Mesenchymal stem cell (in vitro differentiated cells and primary cell): ENCODE data around the gene BAX.
A peak's percentile ranks its signal among the peaks of the same experiment; 100 is the strongest.

ENCODE experiments used
- DNase-seq: peaks from one replicate; pipeline ENCODE4 v3.0.0-alpha.2; 2013
- H2AFZ ChIP-seq: one replicate; pipeline ENCODE4 v1.6.1; 2013; ENCODE audit warnings: low read depth, mild to moderate bottlenecking, control low read depth, inconsistent platforms, low read length, moderate library complexity
- H2AK5ac ChIP-seq: 2 replicates; pipeline ENCODE4 v1.6.1; 2013; ENCODE audit warnings: low read length, moderate library complexity, mild to moderate bottlenecking, inconsistent platforms; ENCODE audit not compliant: severe bottlenecking
- H2BK120ac ChIP-seq: one replicate; pipeline ENCODE4 v1.6.1; 2013; ENCODE audit warnings: low read depth, mild to moderate bottlenecking, inconsistent platforms, low read length, moderate library complexity
- H2BK12ac ChIP-seq, 2 experiments: one replicate each; pipeline ENCODE4 v1.6.1; 2013; ENCODE audit warnings: inconsistent platforms in 2 of 2, low read length in 2 of 2, mild to moderate bottlenecking in 2 of 2, moderate library complexity in 2 of 2, control low read depth in 1 of 2
- H2BK15ac ChIP-seq: one replicate; pipeline ENCODE4 v1.6.1; 2013; ENCODE audit warnings: mild to moderate bottlenecking, low read depth, inconsistent platforms; ENCODE audit not compliant: poor library complexity, severe bottlenecking
- H2BK5ac ChIP-seq: 2 replicates; pipeline ENCODE4 v1.6.1; 2013; ENCODE audit warnings: low read depth, mild to moderate bottlenecking, low read length, control low read depth, inconsistent platforms; ENCODE audit not compliant: poor library complexity, severe bottlenecking
- H3K14ac ChIP-seq, 2 experiments: one replicate each; pipeline ENCODE4 v1.6.1; 2013; ENCODE audit warnings: inconsistent platforms in 2 of 2, low read length in 2 of 2, control low read depth in 1 of 2, mild to moderate bottlenecking in 1 of 2, moderate library complexity in 1 of 2
- H3K18ac ChIP-seq, 2 experiments: one replicate each; pipeline ENCODE4 v1.6.1; 2013; ENCODE audit warnings: inconsistent platforms in 2 of 2, low read length in 2 of 2, control low read depth in 1 of 2, low read depth in 1 of 2, mild to moderate bottlenecking in 1 of 2
- H3K23ac ChIP-seq, 2 experiments: one replicate each; pipeline ENCODE4 v1.6.1; 2013; ENCODE audit warnings: inconsistent platforms in 2 of 2, low read length in 2 of 2, mild to moderate bottlenecking in 2 of 2, moderate library complexity in 2 of 2, control low read depth in 1 of 2
- H3K27ac ChIP-seq: 2 replicates; pipeline ENCODE4 v1.5.1; 2013; ENCODE audit warnings: mild to moderate bottlenecking, moderate library complexity, low read length, control low read depth, inconsistent platforms; ENCODE audit not compliant: poor library complexity, severe bottlenecking
- H3K27me3 ChIP-seq, 2 experiments: 2 replicates each; pipeline versions ENCODE4 v1.6.1 to v1.7.0; 2013; ENCODE audit warnings: low read length in 2 of 2, mild to moderate bottlenecking in 2 of 2, moderate library complexity in 2 of 2, control low read depth in 1 of 2, inconsistent platforms in 1 of 2; ENCODE audit not compliant: control insufficient read depth in 1 of 2, insufficient read depth in 1 of 2
- H3K36me3 ChIP-seq, 2 experiments: 2 replicates each; pipeline versions ENCODE4 v1.6.1 to v1.7.0; 2013; ENCODE audit warnings: low read length in 2 of 2, control low read depth in 1 of 2, inconsistent platforms in 1 of 2, low read depth in 1 of 2, mild to moderate bottlenecking in 1 of 2; ENCODE audit not compliant: insufficient read depth in 2 of 2, control insufficient read depth in 1 of 2
- H3K4ac ChIP-seq, 2 experiments: one replicate each; pipeline ENCODE4 v1.6.1; 2013; ENCODE audit warnings: inconsistent platforms in 2 of 2, low read length in 2 of 2, mild to moderate bottlenecking in 2 of 2, moderate library complexity in 2 of 2, control low read depth in 1 of 2, low read depth in 1 of 2
- H3K4me1 ChIP-seq: 2 replicates; pipeline ENCODE4 v1.6.1; 2013; ENCODE audit warnings: low read depth, low read length, control low read depth; ENCODE audit not compliant: control insufficient read depth, insufficient read depth
- H3K4me2 ChIP-seq: 2 replicates; pipeline ENCODE4 v1.6.1; 2013; ENCODE audit warnings: low read length, mild to moderate bottlenecking, inconsistent platforms; ENCODE audit not compliant: poor library complexity, severe bottlenecking
- H3K4me3 ChIP-seq, 2 experiments: 2 replicates each; pipeline versions ENCODE4 v1.5.1 to v1.7.0; 2013; ENCODE audit warnings: low read length in 2 of 2, mild to moderate bottlenecking in 2 of 2, control low read depth in 1 of 2, low read depth in 1 of 2; ENCODE audit not compliant: insufficient read depth in 1 of 2
- H3K79me1 ChIP-seq: replicated peaks from 2 replicates; pipeline ENCODE4 v1.6.1; 2013; ENCODE audit warnings: mild to moderate bottlenecking, control low read depth, low read length, inconsistent platforms; ENCODE audit not compliant: poor library complexity, severe bottlenecking
- H3K9ac ChIP-seq: 2 replicates; pipeline ENCODE4 v1.7.0; 2013; ENCODE audit warnings: mild to moderate bottlenecking, low read length, moderate library complexity
- H3K9me3 ChIP-seq: 2 replicates; pipeline ENCODE4 v1.7.0; 2013; ENCODE audit warnings: mild to moderate bottlenecking, low read length; ENCODE audit not compliant: control insufficient read depth
- H4K8ac ChIP-seq: one replicate; pipeline ENCODE4 v1.6.1; 2013; ENCODE audit warnings: inconsistent platforms, mild to moderate bottlenecking, low read length, moderate library complexity
- H4K91ac ChIP-seq: one replicate; pipeline ENCODE4 v1.6.1; 2013; ENCODE audit warnings: mild to moderate bottlenecking, low read length, inconsistent platforms
- WGBS: methylation state at CpG from one replicate; pipeline ENCODE4 v1.1.7; 2013; ENCODE audit warnings: mixed read lengths; 5-methylcytosine and 5-hydroxymethylcytosine counted together

BAX gene

DNA sequence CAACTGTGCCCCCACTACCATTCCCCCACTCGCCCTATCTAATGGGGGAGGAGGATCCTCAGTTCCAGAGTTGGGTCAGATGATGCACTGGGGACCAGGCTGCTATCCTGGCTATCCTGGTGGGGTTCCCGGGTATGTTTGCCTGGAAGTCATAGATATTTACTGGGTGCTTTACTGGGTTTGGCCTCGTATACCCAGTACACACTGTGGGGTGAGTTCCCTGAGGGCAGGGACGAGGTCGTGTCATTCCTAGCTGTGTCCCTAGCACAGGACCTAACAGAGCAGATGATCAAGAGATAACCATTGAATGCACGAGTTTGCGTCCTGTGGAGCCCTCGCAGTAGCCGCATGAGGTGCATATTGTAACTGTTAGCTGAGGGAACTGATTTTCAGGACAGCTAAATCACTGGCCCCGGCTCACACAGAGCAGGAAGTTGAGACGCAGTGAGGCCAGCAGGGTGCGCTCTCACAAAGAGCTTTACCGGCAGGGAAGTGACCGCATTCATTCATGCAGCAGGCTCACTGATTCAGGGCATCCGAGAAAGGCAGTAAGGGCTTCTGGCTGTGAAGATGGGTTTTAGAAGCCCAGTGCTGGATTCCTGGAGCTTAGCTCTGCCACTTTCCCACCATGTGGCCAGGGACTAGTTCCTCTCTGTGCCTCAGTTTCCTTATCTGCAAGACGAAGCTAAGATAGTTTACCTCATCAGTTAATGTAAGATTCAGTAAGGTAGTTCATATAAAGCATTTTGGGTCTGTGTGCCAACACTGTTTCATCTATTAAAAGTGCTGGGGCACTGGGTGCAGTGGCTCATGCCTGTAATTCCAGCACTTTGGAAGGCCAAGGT lies 45.0 kb downstream of the BAX start:
- Histone ChIP-seq H4K91ac (no peak overlapping the region), H3K18ac (peak overlapping the region in 1 of 2 experiments; percentile 46), H3K9ac (peak overlapping the region; percentile 26), H3K9me3 (no peaks in the 10 kb centered on the region), H2AFZ (no peak overlapping the region), H2BK120ac (no peak overlapping the region), H3K4ac (no peak overlapping the region), H3K23ac (no peak overlapping the region), H3K4me2 (no peak overlapping the region), H2BK12ac (peak overlapping the region in 1 of 2 experiments; percentile 45), H3K4me3 (no peak overlapping the region), H2AK5ac (no peak overlapping the region), H3K27me3 (no peaks in the 10 kb centered on the region), H3K27ac (no peak overlapping the region), H2BK5ac (no peak overlapping the region), H3K36me3 (peaks cover 21 to 23% of the 10 kb centered on the region in 2 experiments), H4K8ac (peak overlapping the region; percentile 58), H3K4me1 (peaks cover 11% of the 10 kb centered on the region), H3K14ac (no peak overlapping the region), H2BK15ac (no peak overlapping the region), H3K79me1 (peaks cover 23% of the 10 kb centered on the region)
- 58% methylated on average over 16 of the region's 16 CpGs for WGBS
- peak; percentile 76 for DNase-seq

DNA sequence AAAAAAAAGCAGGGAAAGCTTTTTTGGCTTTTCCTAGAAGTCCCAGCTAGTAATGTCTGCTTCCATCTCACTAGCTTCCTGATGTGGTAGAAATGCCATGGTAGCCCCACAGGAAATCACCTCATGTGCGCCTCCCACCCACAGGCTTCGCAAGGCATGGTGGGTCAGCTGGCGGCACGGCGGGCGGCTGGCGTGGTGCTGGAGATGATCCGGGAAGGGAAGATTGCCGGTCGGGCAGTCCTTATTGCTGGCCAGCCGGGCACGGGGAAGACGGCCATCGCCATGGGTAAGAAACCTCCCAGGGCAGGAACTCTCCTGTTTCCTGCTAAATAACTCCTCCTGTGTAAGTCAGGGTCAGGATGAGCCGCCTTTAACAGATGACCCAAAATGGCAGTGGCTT lies 49.5 kb downstream of the BAX start:
- Histone ChIP-seq H3K27ac (no peak overlapping the region), H3K9me3 (no peaks in the 10 kb centered on the region), H2AFZ (no peak overlapping the region), H2BK15ac (no peak overlapping the region), H3K79me1 (peaks cover 22% of the 10 kb centered on the region), H3K4me1 (no peaks in the 10 kb centered on the region), H2AK5ac (no peak overlapping the region), H3K4me3 (no peak overlapping the region), H3K9ac (no peak overlapping the region), H4K91ac (no peak overlapping the region), H3K4ac (no peak overlapping the region), H2BK5ac (no peak overlapping the region), H3K14ac (no peak overlapping the region), H3K23ac (no peak overlapping the region), H2BK120ac (no peak overlapping the region), H3K18ac (no peak overlapping the region), H3K4me2 (no peak overlapping the region), H4K8ac (no peak overlapping the region), H3K27me3 (no peaks in the 10 kb centered on the region), H3K36me3 (peaks cover 43 to 52% of the 10 kb centered on the region in 2 experiments), H2BK12ac (no peak overlapping the region)
- no peak for DNase-seq
- 99% methylated on average over 15 of the region's 15 CpGs for WGBS

DNA sequence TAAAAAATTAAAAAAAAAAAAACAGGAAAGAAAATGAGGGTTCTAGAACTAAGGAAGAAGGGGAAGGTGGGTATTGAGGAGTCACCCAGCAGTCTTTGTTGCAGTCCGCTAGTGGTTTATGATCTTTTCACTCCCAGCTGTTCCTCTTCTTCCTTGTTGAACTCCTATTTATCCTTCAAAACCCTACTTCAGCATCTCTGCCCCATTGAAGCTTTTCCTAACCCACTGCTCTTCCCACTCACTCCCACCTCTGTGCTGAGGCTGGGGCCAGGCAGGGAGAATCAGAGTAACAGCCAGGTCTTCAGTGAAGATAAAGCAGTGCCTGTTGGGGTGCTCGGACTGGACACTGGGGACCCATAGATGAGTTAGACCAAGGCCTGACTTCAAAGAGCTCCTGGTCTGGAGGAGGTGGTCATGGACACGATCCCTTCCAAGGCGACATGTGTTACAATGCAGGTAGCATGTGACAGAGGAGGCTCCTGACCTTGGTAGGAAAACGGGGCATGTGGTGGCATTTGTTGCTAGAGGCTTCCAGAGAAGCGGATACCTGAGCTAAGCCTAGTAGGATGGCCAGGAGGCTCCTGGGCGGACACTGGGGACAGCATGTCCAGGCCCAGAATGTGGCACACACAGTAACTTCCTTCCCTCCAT lies 50.4 kb downstream of the BAX start:
- H3K18ac ChIP-seq = no peak overlapping the region
- no peak overlapping the region for H3K23ac ChIP-seq
- no peak overlapping the region for H3K14ac ChIP-seq
- H3K36me3 ChIP-seq = peaks cover 48 to 59% of the 10 kb centered on the region in 2 experiments
- H3K79me1 ChIP-seq = peaks cover 17% of the 10 kb centered on the region
- no peak overlapping the region for H4K8ac ChIP-seq
- no peak for DNase-seq
- H2BK12ac ChIP-seq = no peak overlapping the region
- H3K4me2 ChIP-seq = no peak overlapping the region
- no peak overlapping the region for H2AFZ ChIP-seq
- H4K91ac ChIP-seq = no peak overlapping the region
- H2BK120ac ChIP-seq = no peak overlapping the region
- WGBS = 94% methylated on average over 6 of the region's 7 CpGs
- no peaks in the 10 kb centered on the region for H3K4me1 ChIP-seq
- H2BK15ac ChIP-seq = no peak overlapping the region
- no peaks in the 10 kb centered on the region for H3K27me3 ChIP-seq
- H3K9me3 ChIP-seq = no peaks in the 10 kb centered on the region
- no peak overlapping the region for H2AK5ac ChIP-seq
- no peak overlapping the region for H3K9ac ChIP-seq
- H3K4ac ChIP-seq = no peak overlapping the region
- no peak overlapping the region for H3K27ac ChIP-seq
- no peak overlapping the region for H2BK5ac ChIP-seq
- no peak overlapping the region for H3K4me3 ChIP-seq

DNA sequence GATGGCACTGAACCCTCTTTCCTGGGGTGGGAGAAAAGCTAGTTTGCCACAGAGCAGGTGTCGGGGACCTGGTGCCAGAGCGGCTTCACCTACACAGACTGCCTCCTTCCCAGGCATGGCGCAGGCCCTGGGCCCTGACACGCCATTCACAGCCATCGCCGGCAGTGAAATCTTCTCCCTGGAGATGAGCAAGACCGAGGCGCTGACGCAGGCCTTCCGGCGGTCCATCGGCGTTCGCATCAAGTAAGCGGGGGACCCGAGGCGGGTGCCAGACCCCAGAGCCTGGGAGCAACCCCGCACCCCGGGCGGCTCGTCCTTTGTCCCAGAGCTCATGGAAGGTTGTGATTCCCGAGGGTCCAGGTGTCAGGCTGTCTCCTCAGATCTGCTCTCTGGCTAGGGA lies 52.2 kb downstream of the BAX start:
- Histone ChIP-seq H2AFZ (no peak overlapping the region), H3K4ac (no peak overlapping the region), H3K18ac (no peak overlapping the region), H4K8ac (no peak overlapping the region), H3K4me3 (no peak overlapping the region), H4K91ac (no peak overlapping the region), H2AK5ac (no peak overlapping the region), H3K79me1 (peaks cover 13% of the 10 kb centered on the region), H3K36me3 (peaks cover 66 to 76% of the 10 kb centered on the region in 2 experiments), H3K27me3 (no peaks in the 10 kb centered on the region), H2BK120ac (no peak overlapping the region), H3K9ac (no peak overlapping the region), H2BK15ac (no peak overlapping the region), H2BK5ac (no peak overlapping the region), H3K4me2 (no peak overlapping the region), H3K4me1 (no peaks in the 10 kb centered on the region), H3K23ac (no peak overlapping the region), H3K27ac (no peak overlapping the region), H3K14ac (no peak overlapping the region), H2BK12ac (no peak overlapping the region), H3K9me3 (no peaks in the 10 kb centered on the region)
- WGBS = 98% methylated on average over 22 of the region's 22 CpGs
- DNase-seq = no peak
